GM19043 (cell line): ENCODE results near the gene JARID2.

Source experiments
- ATAC-seq: cut with Tn5 transposase; IDR thresholded peaks from one replicate; pipeline ENCODE4 v1.9.1; 2021; ENCODE audit warnings: low read depth; ENCODE audit not compliant: unreplicated experiment

JARID2 gene

GRCh38 chr6:15263780-15264374 lies 18.0 kb downstream of the JARID2 start:
- ATAC-seq, result no peak

DNA sequence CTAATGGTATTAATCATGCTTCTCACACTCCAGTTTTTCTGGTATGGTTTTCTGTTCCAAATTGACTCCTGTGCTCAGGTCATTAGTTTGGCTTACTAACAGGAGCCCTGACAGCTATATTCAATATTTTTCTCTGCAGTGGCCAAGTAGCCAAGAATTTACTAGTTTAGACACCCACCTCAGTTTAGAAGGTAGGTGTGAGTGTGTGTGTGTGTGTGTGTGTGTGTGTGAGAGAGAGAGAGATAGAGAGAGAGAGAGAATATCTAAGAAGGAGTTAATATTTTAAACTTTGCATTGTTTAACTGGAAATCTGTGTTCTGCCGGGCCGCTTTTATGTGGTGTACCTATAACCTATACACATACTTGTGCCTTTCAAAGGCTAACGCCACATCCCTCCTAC lies 18.5 kb downstream of the JARID2 start:
- no peak for ATAC-seq

- ATAC-seq, result no peak
These were observed 19.3 kb downstream of the JARID2 start for GRCh38 chr6:15264902-15265761.

- ATAC-seq, result no peak
These were observed 19.9 kb downstream of the JARID2 start for GRCh38 chr6:15265787-15266186.

GRCh38 chr6:15266423-15266996 lies 20.6 kb downstream of the JARID2 start:
- ATAC-seq, result peak; percentile 51

DNA sequence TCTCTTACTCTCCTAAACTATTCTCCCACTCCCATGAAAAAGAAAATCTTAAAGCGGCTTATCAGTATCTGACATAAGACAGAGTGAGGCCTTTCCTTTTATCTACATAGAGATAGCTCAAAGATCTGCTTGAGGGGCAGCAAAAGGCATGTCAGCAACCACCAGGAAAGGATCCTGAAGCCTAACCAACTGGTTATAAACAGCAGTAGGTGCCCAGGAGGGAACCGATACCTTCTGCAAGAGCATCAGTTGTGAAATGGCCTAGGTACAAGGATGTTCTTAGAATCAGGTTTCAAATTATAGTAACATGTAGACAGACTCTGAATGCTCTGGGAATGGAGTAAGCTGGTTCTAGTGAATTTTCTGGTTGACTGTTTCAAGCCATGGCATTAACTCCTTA lies 21.4 kb downstream of the JARID2 start:
- ATAC-seq, result no peak

DNA sequence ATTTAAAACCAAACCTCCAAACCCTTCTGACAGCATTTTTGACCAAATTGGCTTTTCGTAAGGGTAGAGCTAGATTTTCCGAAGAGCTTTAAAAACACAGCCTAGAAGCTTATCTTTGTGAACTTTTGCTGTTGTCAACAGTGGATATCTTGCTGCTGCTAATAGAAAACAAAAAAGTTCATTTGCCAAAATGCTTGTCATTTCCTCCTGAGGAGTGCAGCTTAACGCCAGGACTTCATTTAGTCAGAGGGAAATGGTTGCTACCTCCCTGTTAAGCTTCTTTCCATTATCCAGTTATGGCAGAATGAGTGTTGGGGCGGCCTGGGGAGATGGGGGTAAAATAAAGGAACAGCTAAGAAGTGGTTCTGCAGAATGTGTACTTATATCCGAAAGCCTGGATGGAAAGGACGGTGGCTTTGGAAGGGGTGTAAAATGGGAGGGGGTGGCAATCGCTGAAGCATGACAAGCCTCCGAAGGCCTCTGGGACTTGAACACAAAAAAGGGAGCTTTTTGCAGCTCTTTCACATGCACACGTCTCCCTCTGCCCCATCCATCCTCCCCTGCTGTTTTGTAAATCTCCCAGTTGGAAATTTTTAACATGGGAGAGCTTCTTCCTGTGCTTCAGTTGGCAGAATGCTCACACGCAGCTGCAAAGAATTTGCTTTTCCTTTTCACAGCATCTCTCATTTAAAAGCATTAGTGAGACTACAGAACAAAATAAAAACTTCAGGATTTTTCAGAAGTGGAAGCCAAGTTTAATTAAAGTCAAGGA lies 22.5 kb downstream of the JARID2 start:
- no peak for ATAC-seq

- ATAC-seq, result no peak
These were observed 23.1 kb downstream of the JARID2 start for GRCh38 chr6:15269011-15269410.

DNA sequence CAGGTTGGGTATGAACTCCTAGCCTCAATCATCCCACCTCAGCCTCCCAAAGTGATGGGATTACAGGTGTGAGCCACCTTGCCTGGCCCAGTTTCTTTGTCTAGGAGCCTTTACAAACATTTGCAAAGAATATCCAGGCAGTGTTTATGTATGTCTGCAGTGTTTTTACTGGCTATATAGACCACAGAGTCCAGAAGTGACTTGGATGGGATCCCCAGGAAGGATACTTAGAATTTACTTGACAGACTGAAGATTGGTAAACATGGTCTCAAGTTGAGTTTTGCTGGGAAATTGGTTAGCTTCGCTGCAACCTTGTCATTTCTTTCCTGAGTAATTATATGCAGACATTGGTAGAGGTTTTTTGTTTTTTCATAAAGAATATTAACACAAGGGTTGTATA lies 23.8 kb downstream of the JARID2 start:
- ATAC-seq, result no peak

DNA sequence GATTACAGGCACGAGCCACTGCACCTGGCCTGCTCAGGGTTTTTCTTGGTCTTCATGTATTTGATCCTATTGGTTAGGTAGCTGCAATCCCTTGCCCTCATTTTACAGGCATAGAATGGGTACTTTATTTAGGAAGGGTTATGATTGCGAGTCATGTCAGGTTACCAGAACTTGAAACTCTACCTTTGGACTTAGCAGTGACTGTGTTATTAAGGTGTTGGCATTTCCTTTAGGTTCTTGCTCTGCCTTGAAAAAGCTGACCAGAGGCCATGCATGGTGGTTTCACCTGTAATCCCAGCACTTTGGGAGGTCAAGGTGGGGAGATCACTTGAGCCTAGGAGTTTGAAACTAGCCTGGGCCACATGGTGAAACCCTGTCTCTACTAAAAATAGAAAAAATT lies 24.5 kb downstream of the JARID2 start:
- no peak for ATAC-seq

- ATAC-seq, result no peak
These were observed 26.7 kb downstream of the JARID2 start for GRCh38 chr6:15272562-15272961.

DNA sequence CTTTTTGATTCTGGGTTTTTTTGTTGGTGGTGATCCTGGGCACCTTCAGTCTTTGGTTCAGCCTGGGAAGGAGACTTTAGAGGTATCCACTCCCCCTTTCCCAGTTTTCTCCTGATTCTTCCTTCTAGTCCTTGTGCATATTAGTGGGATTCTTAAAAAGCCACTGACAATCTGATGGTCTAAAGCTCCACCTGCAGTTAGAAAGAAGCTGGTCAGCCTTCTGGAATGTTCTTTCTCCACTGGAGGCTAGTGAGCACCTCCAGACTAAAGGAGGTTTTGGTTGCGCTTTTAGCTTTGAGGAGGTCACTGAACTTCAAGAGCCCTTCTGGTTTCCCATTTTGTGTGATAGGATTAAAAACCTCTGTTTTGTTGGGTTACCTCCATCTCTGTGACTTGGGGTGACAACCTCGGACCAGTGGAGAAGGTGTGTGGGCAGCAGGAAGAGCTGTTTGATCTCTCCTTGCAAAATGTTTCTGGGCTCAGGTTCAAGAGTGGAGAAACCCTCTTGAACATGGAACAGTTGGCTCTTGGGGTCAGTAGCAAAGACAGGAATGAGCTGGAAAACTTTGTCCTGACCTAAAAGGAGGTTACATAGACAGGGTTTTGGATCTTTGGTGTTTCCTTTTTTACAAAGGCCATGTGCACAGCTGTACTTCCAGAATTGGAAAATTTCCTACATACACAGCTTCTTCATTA lies 29.0 kb downstream of the JARID2 start:
- no peak for ATAC-seq

DNA sequence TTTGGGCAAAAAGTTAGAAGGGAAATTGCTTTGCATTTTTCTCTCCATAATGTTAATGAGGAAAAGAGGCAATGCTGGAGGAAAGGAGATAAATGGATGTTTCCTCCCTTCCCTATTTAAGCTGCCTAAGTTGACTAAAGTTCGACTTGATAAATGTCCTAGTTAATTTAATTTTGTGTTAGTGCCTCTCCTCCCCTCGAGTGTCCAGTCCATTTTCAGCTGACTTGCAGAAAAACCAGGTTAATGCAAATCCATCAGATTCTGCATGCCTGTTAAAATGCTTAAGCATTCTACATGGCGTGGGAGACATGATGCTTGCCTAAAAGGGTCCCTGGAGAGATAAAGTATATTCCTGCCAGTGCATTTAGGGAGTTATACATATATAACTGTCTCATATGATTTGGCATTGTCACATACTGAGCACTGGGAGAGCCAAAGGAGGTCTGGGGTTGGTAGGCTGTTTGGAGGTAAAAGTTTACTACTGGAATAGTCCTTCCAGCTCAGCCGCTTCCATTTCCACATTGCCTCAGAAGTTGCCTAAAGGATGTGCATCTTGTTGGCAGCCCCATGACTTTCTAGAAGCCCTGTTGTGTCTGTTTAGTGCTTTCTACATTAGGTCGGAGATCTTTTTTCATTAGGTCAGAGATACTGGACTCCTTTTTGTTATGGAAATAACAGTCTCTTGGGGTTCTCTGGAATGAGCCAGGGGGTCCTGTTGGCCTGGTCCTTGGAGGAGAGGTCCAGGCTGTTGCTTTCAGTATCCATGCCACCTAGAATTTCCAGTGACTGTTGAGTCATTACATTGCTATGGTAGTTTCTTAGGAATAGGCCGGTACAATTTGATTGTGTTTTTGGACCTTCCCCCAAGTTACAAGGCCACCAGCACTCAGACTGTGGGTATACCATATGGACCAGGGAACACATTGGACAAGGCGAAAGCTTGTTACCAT lies 30.4 kb downstream of the JARID2 start:
- ATAC-seq, result no peak

DNA sequence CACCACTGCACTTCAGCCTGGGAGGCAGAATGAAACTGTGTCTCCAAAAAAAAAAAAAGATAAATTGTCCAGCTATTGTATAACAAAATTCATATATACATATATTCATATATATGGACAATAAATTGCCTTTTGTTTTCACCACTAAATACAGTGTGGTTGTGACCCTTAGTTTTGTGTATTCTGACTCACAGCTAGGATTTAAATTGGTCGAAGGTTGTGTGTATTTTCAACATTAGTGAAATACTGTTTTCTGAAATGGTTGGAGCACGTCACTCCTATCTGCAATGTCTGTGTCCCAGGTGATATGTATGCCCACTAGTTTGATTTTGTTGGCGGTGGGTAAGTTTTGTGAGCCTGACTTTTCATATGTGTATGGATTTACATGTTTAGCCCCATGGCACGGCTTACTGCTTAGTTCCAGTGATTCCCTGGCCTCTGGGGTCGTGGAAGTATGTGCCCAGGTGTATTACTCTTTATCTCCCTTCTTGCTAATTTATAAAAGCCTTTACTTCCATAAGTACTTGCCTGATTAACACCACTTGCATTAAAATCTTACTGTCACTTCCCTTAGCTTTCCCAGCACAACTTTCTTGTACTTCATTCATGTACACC lies 33.3 kb downstream of the JARID2 start:
- no peak for ATAC-seq

- ATAC-seq, result no peak
These were observed 34.2 kb downstream of the JARID2 start for GRCh38 chr6:15280028-15280427.

DNA sequence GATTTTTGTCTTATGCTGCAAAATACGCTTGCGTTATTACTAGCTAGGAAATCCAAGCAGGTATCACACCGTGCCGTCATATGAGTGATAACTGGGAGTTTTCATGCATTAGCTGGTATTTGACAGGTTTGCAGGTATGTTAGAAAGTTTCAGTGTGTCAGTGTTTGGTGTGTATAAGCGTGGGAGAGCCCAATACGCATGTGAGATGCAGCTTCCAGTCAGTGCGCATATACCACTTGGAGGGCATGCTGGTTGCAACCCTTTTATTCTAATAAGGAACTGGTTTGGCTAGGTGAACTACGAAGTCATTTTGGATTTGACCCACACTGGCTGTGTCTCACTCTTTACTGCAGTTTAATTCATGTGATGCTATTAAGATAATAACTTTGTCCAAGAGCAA lies 35.1 kb downstream of the JARID2 start:
- ATAC-seq, result no peak

- ATAC-seq, result no peak
These were observed 36.5 kb downstream of the JARID2 start for GRCh38 chr6:15282334-15282733.

DNA sequence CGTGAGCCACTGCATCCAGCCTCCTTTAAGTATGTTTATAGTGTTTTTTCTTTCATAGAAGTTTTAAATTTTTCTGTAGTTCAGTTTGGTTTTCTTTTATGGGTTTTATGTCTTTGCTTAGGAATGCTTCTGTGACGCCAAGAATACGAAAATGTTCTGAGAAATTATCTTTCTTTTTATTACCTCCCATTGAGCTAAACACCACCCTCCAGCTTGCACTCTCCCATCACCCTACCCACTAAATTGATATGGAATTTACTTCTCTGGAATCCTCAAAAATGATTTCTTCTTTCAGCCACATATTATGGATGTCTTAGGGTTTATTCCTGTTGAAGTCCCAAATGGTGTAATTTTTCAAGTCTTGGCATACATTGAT lies 38.1 kb downstream of the JARID2 start:
- no peak for ATAC-seq

- no peak for ATAC-seq
These were observed 38.9 kb downstream of the JARID2 start for GRCh38 chr6:15284743-15285142.
